WTC11 (cell line): ENCODE data around the gene HSFX1.
"Not testable (repeated sequence)": the region's sequence is repeated elsewhere in the genome, so short reads cannot be mapped to it uniquely, and the experiment has no call there.

Source experiments
- CTCF ChIP-seq: fragments of 200-600 bp; IDR thresholded peaks from 2 replicates; pipeline ENCODE4 v1.8.0; 2022; ENCODE audit warnings: antibody characterized with exemption
- MLX ChIP-seq: sonication (generic); formaldehyde crosslinking; IDR thresholded peaks from 2 replicates; pipeline ENCODE4 v1.8.1; 2023; ENCODE audit warnings: mild to moderate bottlenecking, missing genetic modification reagents, moderate library complexity
- NFYB ChIP-seq: sonication (generic); formaldehyde crosslinking; conservative IDR thresholded peaks from 2 replicates; pipeline ENCODE4 v1.8.0; 2022; ENCODE audit warnings: low read depth, missing genetic modification reagents
- TEAD4 ChIP-seq: sonication (generic); formaldehyde crosslinking; IDR thresholded peaks from 2 replicates; pipeline ENCODE4 v1.8.0; 2022; ENCODE audit warnings: mild to moderate bottlenecking, missing genetic modification reagents
- ZNF121 ChIP-seq: sonication (generic); formaldehyde crosslinking; IDR thresholded peaks from 2 replicates; pipeline ENCODE4 v1.8.0; 2023; ENCODE audit warnings: missing genetic modification reagents
- TF ChIP-seq, protein P1 (sequence below): fragments of 250-450 bp; sonication (Bioruptor Pico); IDR thresholded peaks from 2 replicates; pipeline ENCODE4 v1.9.0; 2021; ENCODE audit warnings: mild to moderate bottlenecking
- TF ChIP-seq, protein P2 (sequence below): sonication (generic); formaldehyde crosslinking; IDR thresholded peaks from 2 replicates; pipeline ENCODE4 v1.8.1; 2023; ENCODE audit warnings: mild to moderate bottlenecking, missing genetic modification reagents, moderate library complexity

- TF ChIP-seq CTCF; NFYB (CRISPR knock-in tag); ZNF121 (CRISPR knock-in tag); MLX (CRISPR knock-in tag); TEAD4 (CRISPR knock-in tag): not testable (repeated sequence)
- TF ChIP-seq, protein P1, sequence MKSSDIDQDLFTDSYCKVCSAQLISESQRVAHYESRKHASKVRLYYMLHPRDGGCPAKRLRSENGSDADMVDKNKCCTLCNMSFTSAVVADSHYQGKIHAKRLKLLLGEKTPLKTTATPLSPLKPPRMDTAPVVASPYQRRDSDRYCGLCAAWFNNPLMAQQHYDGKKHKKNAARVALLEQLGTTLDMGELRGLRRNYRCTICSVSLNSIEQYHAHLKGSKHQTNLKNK (CRISPR knock-in tag) = not testable (repeated sequence)
- TF ChIP-seq, protein P2, sequence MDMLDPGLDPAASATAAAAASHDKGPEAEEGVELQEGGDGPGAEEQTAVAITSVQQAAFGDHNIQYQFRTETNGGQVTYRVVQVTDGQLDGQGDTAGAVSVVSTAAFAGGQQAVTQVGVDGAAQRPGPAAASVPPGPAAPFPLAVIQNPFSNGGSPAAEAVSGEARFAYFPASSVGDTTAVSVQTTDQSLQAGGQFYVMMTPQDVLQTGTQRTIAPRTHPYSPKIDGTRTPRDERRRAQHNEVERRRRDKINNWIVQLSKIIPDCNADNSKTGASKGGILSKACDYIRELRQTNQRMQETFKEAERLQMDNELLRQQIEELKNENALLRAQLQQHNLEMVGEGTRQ (CRISPR knock-in tag) = not testable (repeated sequence)
These were observed at the start of gene HSFX1 for GRCh38 chrX:149773768-149774167.
